CD4-positive, CD25-positive, alpha-beta regulatory T cell (primary cell): ENCODE results near the gene EML1. TPM values are rescaled to one million over a fixed set of nuclear protein-coding genes. Genes with fewer than 3 reads are reported as not detected.

ENCODE experiments used
- ATAC-seq, 2 donors: fragments of 150-1000 bp; cut with Tn5 transposase; one replicate each; pipeline ENCODE4 v1.10.0; 2021; ENCODE audit warnings: low read depth in 2 of 2, moderate number of reproducible peaks in 2 of 2, moderate library complexity in 1 of 2
- DNase-seq, 3 donors: peaks; one replicate each; pipeline versions ENCODE4 v3.0.0 to v3.0.0-alpha.2; 2012 to 2022; ENCODE audit warnings: mixed read lengths in 1 of 3
- H3K27ac ChIP-seq: one replicate; pipeline ENCODE4 v1.7.0; 2013; ENCODE audit warnings: mild to moderate bottlenecking, low read length; ENCODE audit not compliant: insufficient read depth, poor library complexity, severe bottlenecking
- H3K27me3 ChIP-seq: one replicate; pipeline ENCODE4 v1.7.0; 2013; ENCODE audit warnings: low read length; ENCODE audit not compliant: control insufficient read depth, insufficient read depth
- H3K36me3 ChIP-seq: one replicate; pipeline ENCODE4 v1.7.0; 2013; ENCODE audit warnings: mild to moderate bottlenecking, low read length, moderate library complexity; ENCODE audit not compliant: control insufficient read depth, insufficient read depth
- H3K4me1 ChIP-seq: 2 replicates; pipeline ENCODE4 v1.7.0; 2013; ENCODE audit warnings: mild to moderate bottlenecking, low read length; ENCODE audit not compliant: insufficient read depth, control insufficient read depth, poor library complexity, severe bottlenecking
- H3K4me3 ChIP-seq: one replicate; pipeline ENCODE4 v1.7.0; 2013; ENCODE audit warnings: low read depth, mild to moderate bottlenecking, low read length, moderate library complexity
- H3K9me3 ChIP-seq, 2 experiments: 1 replicate in 1 of 2; 2 replicates in 1 of 2; pipeline ENCODE4 v1.7.0; 2013; ENCODE audit warnings: low read length in 2 of 2, mild to moderate bottlenecking in 1 of 2, moderate library complexity in 1 of 2; ENCODE audit not compliant: control insufficient read depth in 2 of 2
- H3K27ac Mint-ChIP-seq, 3 donors: one replicate each; pipeline ENCODE4 v1.8.0; 2020 to 2022; ENCODE audit warnings: mild to moderate bottlenecking in 3 of 3, mixed read lengths in 3 of 3, moderate library complexity in 2 of 3
- H3K27me3 Mint-ChIP-seq: one replicate; pipeline ENCODE4 v1.8.0; 2022; ENCODE audit warnings: mild to moderate bottlenecking, mixed read lengths
- H3K36me3 Mint-ChIP-seq: one replicate; pipeline ENCODE4 v1.8.0; 2020; ENCODE audit warnings: mixed read lengths
- H3K4me1 Mint-ChIP-seq, 4 donors: one replicate each; pipeline ENCODE4 v1.8.0; 2020 to 2022; ENCODE audit warnings: mixed read lengths in 4 of 4, mild to moderate bottlenecking in 1 of 4
- H3K4me3 Mint-ChIP-seq, 4 donors: one replicate each; pipeline ENCODE4 v1.8.0; 2020 to 2022; ENCODE audit warnings: mild to moderate bottlenecking in 4 of 4, mixed read lengths in 4 of 4, moderate library complexity in 3 of 4
- H3K9me3 Mint-ChIP-seq, 7 donors: one replicate each; pipeline ENCODE4 v1.8.0; 2020 to 2022; ENCODE audit warnings: mixed read lengths in 7 of 7, mild to moderate bottlenecking in 3 of 7, moderate library complexity in 2 of 7
- polyA plus RNA-seq, 4 donors: library from polyadenylated mRNA; unstranded; fragments of 300-500 nt; fragmentation: Illumina TruSeq; gene quantifications; one replicate each; pipeline ENCODE4 v1.2.3, GENCODE V29; 2021
- total RNA-seq: library from RNA; stranded (reverse); gene quantifications from one replicate; pipeline ENCODE4 v1.2.3, GENCODE V29; 2022

Gene EML1
- total and polyA plus RNA-seq, 5 donors from 2014 or later, result not detected

DNA sequence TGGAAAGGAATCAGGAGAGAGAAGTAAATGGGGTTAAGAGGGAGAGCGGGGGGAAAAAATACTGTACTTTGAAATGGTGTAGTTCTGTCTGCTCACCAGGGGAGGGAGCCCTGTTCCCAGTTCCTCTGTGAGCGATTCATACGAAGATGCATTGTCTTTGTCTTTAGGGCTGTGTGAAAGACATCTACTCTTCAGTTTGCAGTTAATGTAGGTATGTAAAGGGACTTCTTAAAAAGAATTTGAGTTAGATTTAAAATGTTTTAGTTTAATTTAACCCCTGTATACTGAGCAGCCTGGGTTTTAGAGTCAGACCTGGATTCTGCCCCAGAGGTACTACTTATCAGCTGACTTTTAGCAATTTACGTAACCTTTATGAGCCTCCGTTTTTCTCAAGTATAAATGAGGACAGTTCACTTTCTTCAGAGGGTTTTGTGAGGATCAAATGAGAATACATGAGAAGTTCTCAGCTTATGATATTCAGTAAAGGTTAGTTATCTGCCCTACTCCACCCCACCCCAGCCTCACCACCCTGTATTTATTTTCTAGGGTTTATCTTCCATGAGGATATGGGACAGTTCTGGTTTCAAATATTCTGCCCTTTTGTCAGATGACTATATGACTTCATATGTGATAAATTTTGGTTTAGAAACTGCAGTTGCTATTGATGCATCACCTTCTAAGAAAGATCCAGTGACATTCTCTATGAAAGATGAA is 189.5 kb downstream of the EML1 start:
- Histone ChIP-seq H3K9me3 (no peaks in the 10 kb centered on the region), H3K27ac (no peak overlapping the region), H3K36me3 (no peaks in the 10 kb centered on the region), H3K4me3 (no peak overlapping the region), H3K4me1 (peaks cover 4% of the 10 kb centered on the region), H3K27me3 (no peaks in the 10 kb centered on the region)
- Mint-ChIP-seq H3K9me3 (no peaks in the 10 kb centered on the region), H3K36me3 (no peaks in the 10 kb centered on the region), H3K27me3 (no peaks in the 10 kb centered on the region), H3K27ac (peak overlapping the region in 1 of 3 donors; percentile 25), H3K4me3 (no peak overlapping the region), H3K4me1 (peaks cover 0 to 14% (median 3%) of the 10 kb centered on the region in 4 donors)
- ATAC-seq, result peak; percentile 94 to 97
- peak; percentile 46 to 76 (median 73) for DNase-seq

DNA sequence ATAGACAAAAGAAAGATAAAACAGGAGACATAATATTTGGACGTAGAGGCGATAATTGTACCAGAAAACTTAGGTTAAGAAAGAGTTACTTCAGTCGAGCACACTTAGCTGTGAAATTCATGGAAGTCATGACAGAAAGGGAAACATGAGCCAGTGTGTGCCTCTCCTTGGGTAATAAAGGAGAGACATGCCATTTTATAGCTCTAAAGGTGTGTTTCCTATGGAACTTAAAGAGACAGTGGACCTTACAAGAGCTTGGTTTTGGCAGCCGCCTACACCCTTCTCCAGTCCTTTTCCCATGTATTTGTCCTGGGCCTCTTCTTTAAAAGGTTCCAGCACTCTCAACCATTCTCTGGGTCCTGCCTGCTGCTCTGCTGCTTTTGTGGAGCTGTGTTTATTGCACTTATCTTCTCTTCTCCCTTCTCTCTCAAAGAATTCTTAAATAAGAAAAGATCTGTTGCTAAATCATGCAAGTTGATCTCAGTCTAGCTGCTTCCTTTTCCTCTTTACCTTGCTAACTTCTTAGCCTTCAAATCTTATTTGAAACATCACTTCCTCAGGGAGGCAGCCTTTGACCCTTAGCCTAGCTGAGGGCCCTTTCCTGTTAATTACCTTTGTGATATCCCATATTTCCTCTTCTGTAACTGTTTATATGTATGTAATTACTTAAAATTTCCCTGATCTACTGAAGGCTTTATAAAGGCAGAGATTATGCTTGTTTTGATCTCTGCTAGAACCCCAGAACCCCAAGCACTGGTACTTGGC is 190.2 kb downstream of the EML1 start:
- Mint-ChIP-seq H3K36me3 (no peaks in the 10 kb centered on the region), H3K27ac (no peak overlapping the region), H3K4me3 (no peak overlapping the region), H3K27me3 (peaks cover 2% of the 10 kb centered on the region), H3K9me3 (peaks cover 0 to 2% (median 0%) of the 10 kb centered on the region in 7 donors), H3K4me1 (peaks cover 0 to 14% (median 3%) of the 10 kb centered on the region in 4 donors)
- Histone ChIP-seq H3K36me3 (no peaks in the 10 kb centered on the region), H3K9me3 (no peaks in the 10 kb centered on the region), H3K4me3 (no peak overlapping the region), H3K4me1 (peaks cover 4% of the 10 kb centered on the region), H3K27ac (no peak overlapping the region), H3K27me3 (no peaks in the 10 kb centered on the region)
- DNase-seq (peak in 1 of 3 donors; percentile 15), ATAC-seq (no peak)

DNA sequence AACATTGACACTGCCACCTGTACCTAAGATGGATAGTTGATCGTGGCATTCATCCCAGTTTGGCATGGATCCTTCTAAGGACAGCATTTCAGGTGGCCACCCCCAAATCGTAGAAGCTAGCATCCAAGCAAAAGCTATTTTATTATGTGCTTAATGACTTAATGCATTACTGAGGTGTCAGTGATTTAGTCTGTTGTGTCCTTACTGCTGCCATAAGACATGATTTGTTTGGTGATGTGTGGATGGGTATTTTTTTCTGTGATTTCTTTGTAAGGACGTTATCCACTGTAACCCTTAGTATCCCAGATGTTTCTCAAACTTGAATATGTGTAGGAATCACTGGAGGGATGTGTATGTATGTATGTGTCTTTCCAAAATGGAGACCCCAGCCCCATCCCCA is 190.8 kb downstream of the EML1 start:
- no peaks in the 10 kb centered on the region for H3K36me3 Mint-ChIP-seq
- H3K27me3 Mint-ChIP-seq, result peaks cover 6% of the 10 kb centered on the region
- ATAC-seq, result no peak
- no peak overlapping the region for H3K4me3 Mint-ChIP-seq
- H3K27me3 ChIP-seq, result no peaks in the 10 kb centered on the region
- no peaks in the 10 kb centered on the region for H3K36me3 ChIP-seq
- peaks cover 0 to 14% (median 3%) of the 10 kb centered on the region in 4 donors for H3K4me1 Mint-ChIP-seq
- no peak overlapping the region for H3K27ac Mint-ChIP-seq
- H3K9me3 ChIP-seq, result no peaks in the 10 kb centered on the region
- no peak overlapping the region for H3K27ac ChIP-seq
- H3K9me3 Mint-ChIP-seq, result peaks cover 0 to 2% (median 0%) of the 10 kb centered on the region in 7 donors
- H3K4me1 ChIP-seq, result peaks cover 4% of the 10 kb centered on the region
- H3K4me3 ChIP-seq, result no peak overlapping the region
- DNase-seq, result no peak

DNA sequence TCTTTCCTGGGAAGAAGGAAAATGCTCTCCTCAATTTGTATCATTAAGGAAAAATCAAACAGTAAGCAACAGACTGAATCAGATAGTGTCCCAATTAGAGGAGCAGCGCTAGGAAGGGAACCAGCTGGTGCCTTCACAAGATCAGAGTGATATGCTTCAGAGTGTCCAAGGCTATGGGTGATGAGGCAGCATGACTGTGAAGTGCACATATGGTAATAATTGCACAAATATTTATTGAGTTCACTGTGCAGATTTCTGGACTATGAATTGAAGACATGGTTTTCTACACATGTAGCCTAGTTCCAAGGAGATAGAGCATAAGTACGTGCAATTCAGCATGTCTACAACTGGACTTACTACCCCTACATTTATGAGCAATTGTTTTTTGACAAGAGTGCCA is 193.2 kb downstream of the EML1 start:
- Histone ChIP-seq H3K36me3 (no peaks in the 10 kb centered on the region), H3K9me3 (no peaks in the 10 kb centered on the region), H3K27ac (no peak overlapping the region), H3K4me3 (no peak overlapping the region), H3K27me3 (no peaks in the 10 kb centered on the region), H3K4me1 (peaks cover 4% of the 10 kb centered on the region)
- no peak for DNase-seq
- Mint-ChIP-seq H3K9me3 (peaks cover 0 to 3% (median 0%) of the 10 kb centered on the region in 7 donors), H3K36me3 (no peaks in the 10 kb centered on the region), H3K4me1 (peaks cover 0 to 14% (median 3%) of the 10 kb centered on the region in 4 donors), H3K27me3 (peaks cover 14% of the 10 kb centered on the region), H3K4me3 (no peak overlapping the region), H3K27ac (no peak overlapping the region)
- no peak for ATAC-seq

DNA sequence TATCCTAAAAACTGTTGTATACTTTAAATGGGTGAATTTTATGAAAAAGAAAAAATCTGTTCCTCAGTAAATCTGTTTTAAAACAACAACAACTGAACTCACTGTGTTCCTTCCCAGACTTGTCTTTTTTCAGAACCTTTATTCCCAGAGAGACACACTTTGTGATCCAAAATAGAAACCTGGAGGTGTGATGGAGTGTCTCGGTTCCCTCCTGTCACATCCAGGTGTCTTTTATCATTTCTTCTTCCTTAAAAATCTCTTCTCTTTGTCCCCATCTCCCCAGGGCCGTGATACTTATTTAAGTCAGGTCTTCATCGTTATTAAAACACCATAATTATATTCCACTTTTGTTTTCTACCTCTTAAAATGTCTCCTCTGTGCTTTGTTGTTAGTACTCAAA is 195.8 kb downstream of the EML1 start:
- no peaks in the 10 kb centered on the region for H3K36me3 Mint-ChIP-seq

DNA sequence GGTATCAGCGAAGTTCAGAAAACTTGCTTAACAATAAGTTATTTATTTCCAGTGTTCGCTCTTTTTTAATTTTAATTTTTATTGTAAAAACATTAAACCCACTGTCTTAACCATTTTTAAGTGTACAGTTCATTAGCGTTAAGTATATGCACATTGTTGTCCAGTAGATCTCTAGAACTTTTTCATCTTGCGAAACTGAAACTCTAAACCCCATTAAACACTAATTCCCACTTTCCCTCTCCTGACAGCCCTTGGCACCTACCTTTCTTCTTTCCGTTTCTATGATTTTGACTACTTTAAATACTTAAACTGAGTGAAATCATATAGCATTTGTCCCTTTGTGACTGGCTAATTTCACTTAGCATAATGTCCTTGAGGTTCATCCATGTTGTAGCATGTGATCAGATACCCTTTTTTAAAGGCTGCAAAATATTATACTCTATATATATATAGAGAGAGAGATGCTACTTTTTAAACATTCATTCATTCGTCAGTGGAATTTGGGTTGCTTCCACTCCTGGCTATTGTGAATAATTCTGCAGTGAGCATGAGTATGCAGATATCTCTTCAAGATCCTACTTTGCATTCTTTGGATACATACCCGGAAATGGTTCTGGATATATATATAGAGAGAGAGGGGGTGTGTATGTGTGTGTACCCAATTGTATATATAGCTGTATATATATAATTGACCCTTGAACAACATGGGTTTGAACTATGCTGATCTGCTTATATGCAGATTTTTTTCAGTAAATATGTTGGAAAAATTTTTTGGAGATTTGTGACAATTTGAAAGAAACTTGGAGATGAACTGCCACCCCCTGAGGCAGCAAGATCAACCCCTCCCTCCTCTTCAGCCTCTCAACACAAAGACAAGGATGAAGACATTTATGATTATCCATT is 197.3 kb downstream of the EML1 start:
- H3K9me3 Mint-ChIP-seq, result peaks cover 0 to 3% (median 0%) of the 10 kb centered on the region in 7 donors
- no peak for ATAC-seq
- no peak overlapping the region for H3K27ac Mint-ChIP-seq

More for the DNA sequence above, 195.8 kb downstream of the EML1 start:
- Mint-ChIP-seq H3K9me3 (peaks cover 0 to 3% (median 0%) of the 10 kb centered on the region in 7 donors), H3K27me3 (peaks cover 21% of the 10 kb centered on the region), H3K4me1 (peaks cover 0 to 4% (median 0%) of the 10 kb centered on the region in 4 donors), H3K4me3 (no peak overlapping the region), H3K27ac (no peak overlapping the region)
- H3K4me3 ChIP-seq, result no peak overlapping the region
- no peak for DNase-seq
- no peak overlapping the region for H3K27ac ChIP-seq
- H3K36me3 ChIP-seq, result no peaks in the 10 kb centered on the region
- H3K4me1 ChIP-seq, result no peaks in the 10 kb centered on the region
- no peaks in the 10 kb centered on the region for H3K27me3 ChIP-seq
- ATAC-seq, result no peak
- no peaks in the 10 kb centered on the region for H3K9me3 ChIP-seq

DNA sequence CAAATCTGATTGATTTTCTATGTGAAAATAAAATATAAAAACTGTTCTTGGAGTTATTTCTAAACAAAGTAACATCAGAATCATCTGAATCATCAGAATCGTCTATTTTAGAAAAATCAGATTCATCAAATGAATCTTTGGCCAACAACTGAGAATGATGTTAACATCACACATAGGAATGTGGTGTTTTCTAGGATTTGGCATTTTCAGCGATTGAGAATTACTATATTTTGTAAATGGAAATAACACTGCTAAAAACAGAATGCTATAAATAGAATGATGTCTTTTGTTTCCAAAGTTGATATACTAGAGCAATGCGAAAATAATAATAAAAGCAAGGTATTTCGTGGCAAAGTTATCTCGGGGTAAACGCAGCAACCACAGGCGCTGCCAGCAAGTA is 198.1 kb downstream of the EML1 start:
- Mint-ChIP-seq H3K4me3 (no peak overlapping the region), H3K27ac (no peak overlapping the region), H3K36me3 (no peaks in the 10 kb centered on the region), H3K4me1 (peaks cover 2 to 7% (median 5%) of the 10 kb centered on the region in 4 donors), H3K9me3 (peaks cover 0 to 3% (median 0%) of the 10 kb centered on the region in 7 donors), H3K27me3 (peaks cover 36% of the 10 kb centered on the region)
- Histone ChIP-seq H3K36me3 (no peaks in the 10 kb centered on the region), H3K4me1 (no peaks in the 10 kb centered on the region), H3K9me3 (no peaks in the 10 kb centered on the region), H3K27me3 (peaks cover 3% of the 10 kb centered on the region), H3K27ac (no peak overlapping the region), H3K4me3 (no peak overlapping the region)
- ATAC-seq, result no peak
- DNase-seq, result no peak

More for the DNA sequence above, 197.3 kb downstream of the EML1 start:
- Histone ChIP-seq H3K27me3 (peaks cover 3% of the 10 kb centered on the region), H3K36me3 (no peaks in the 10 kb centered on the region), H3K4me3 (no peak overlapping the region), H3K27ac (no peak overlapping the region), H3K4me1 (no peaks in the 10 kb centered on the region), H3K9me3 (no peaks in the 10 kb centered on the region)
- Mint-ChIP-seq H3K36me3 (no peaks in the 10 kb centered on the region), H3K4me3 (no peak overlapping the region), H3K4me1 (peaks cover 0 to 4% (median under 1%) of the 10 kb centered on the region in 4 donors), H3K27me3 (peaks cover 34% of the 10 kb centered on the region)
- DNase-seq, result no peak
